ENCODE measurements around the gene FAM240A.

GRCh38 chr3:46615976-46616375, 3.7 kb downstream of the FAM240A start:
- no peak for TF ChIP-seq CTCF (IDR thresholded peaks at IDR 0.05)
- TF ChIP-seq EP300 (IDR thresholded peaks at IDR 0.05) = no peak
